Measurements from ENCODE around the gene GATAD1.
A peak's percentile ranks its signal among the peaks of the same experiment; 100 is the strongest.
"Not testable (repeated sequence)": the region's sequence is repeated elsewhere in the genome, so short reads cannot be mapped to it uniquely, and the experiment has no call there.

GATAD1 gene

GRCh38 chr7:92447345-92448204 lies at the start of gene GATAD1:
Gene GATAD1, plus strand, starts transcription at chr7:92447482. Its CDS starts 248 bp downstream, at chr7:92447730.
- peak; percentile 72 for DNase-seq

- no peak for DNase-seq
Observed at GRCh38 chr7:92397542-92397941, 49.7 kb upstream of the GATAD1 start.

- DNase-seq, result no peak
Observed at GRCh38 chr7:92400013-92400412, 47.3 kb upstream of the GATAD1 start.

GRCh38 chr7:92402920-92403759 lies 44.1 kb upstream of the GATAD1 start:
- no peak for DNase-seq

GRCh38 chr7:92403760-92404074 lies 43.6 kb upstream of the GATAD1 start:
- DNase-seq, result no peak

GRCh38 chr7:92404170-92404614 lies 43.1 kb upstream of the GATAD1 start:
- no peak for DNase-seq

- DNase-seq, result no peak
Observed at GRCh38 chr7:92409357-92409756, 37.9 kb upstream of the GATAD1 start.

GRCh38 chr7:92410162-92410561 lies 37.1 kb upstream of the GATAD1 start:
- not testable (repeated sequence) for DNase-seq

- no peak for DNase-seq
Observed at GRCh38 chr7:92412745-92413144, 34.5 kb upstream of the GATAD1 start.

GRCh38 chr7:92413550-92413949 lies 33.7 kb upstream of the GATAD1 start:
- DNase-seq, result no peak

- DNase-seq, result no peak
Observed at GRCh38 chr7:92415225-92415624, 32.1 kb upstream of the GATAD1 start.

GRCh38 chr7:92417913-92418312 lies 29.4 kb upstream of the GATAD1 start:
- no peak for DNase-seq

- DNase-seq, result no peak
Observed at GRCh38 chr7:92421676-92422435, 25.4 kb upstream of the GATAD1 start.

GRCh38 chr7:92422926-92423325 lies 24.4 kb upstream of the GATAD1 start:
- DNase-seq, result no peak

- no peak for DNase-seq
Observed at GRCh38 chr7:92423710-92424131, 23.6 kb upstream of the GATAD1 start.

- DNase-seq, result no peak
Observed at GRCh38 chr7:92425311-92425947, 21.9 kb upstream of the GATAD1 start.

GRCh38 chr7:92427193-92427592 lies 20.1 kb upstream of the GATAD1 start:
- DNase-seq, result no peak

- DNase-seq, result no peak
Observed at GRCh38 chr7:92432299-92432946, 14.9 kb upstream of the GATAD1 start.

- DNase-seq, result no peak
Observed at GRCh38 chr7:92433019-92433418, 14.3 kb upstream of the GATAD1 start.

GRCh38 chr7:92435542-92435941 lies 11.7 kb upstream of the GATAD1 start:
- DNase-seq, result no peak

GRCh38 chr7:92436612-92437445 lies 10.5 kb upstream of the GATAD1 start:
- DNase-seq, result no peak

Data from T1000 (cell line).